CD14-positive monocyte (primary cell): Measurements from ENCODE around the gene CPA2. TPM values are rescaled to one million over a fixed set of nuclear protein-coding genes. Genes with fewer than 3 reads are reported as not detected.

Source experiments
- DNase-seq, 3 donors: peaks; one replicate each; pipeline ENCODE4 v3.0.0-alpha.2; 2011 to 2022
- H2AFZ ChIP-seq: 2 replicates; pipeline ENCODE4 v1.6.0; 2012; ENCODE audit warnings: mild to moderate bottlenecking, low read depth, low read length, inconsistent platforms; ENCODE audit not compliant: insufficient read depth, poor library complexity, severe bottlenecking
- H3K27ac ChIP-seq, 2 donors: 1 replicate in 1 of 2; 2 replicates in 1 of 2; pipeline ENCODE4 v1.5.1; 2012 to 2013; ENCODE audit warnings: low read length in 2 of 2, control low read depth in 1 of 2, inconsistent platforms in 1 of 2, low read depth in 1 of 2, mild to moderate bottlenecking in 1 of 2
- H3K27me3 ChIP-seq, 2 donors: one replicate each; pipeline versions ENCODE4 v1.6.0 to v1.6.1; 2011 to 2013; ENCODE audit warnings: low read length in 2 of 2; ENCODE audit not compliant: control insufficient read depth in 2 of 2, insufficient read depth in 2 of 2
- H3K36me3 ChIP-seq, 2 donors: replicated peaks in 1 of 2; 1 replicate in 1 of 2; 2 replicates in 1 of 2; pipeline versions ENCODE4 v1.5.1 to v1.6.1; 2012 to 2013; ENCODE audit warnings: low read length in 2 of 2, control low read depth in 1 of 2, inconsistent platforms in 1 of 2, mild to moderate bottlenecking in 1 of 2; ENCODE audit not compliant: insufficient read depth in 2 of 2, control insufficient read depth in 1 of 2
- H3K4me1 ChIP-seq, 2 donors: 1 replicate in 1 of 2; 2 replicates in 1 of 2; pipeline versions ENCODE4 v1.5.1 to v1.6.1; 2012 to 2013; ENCODE audit warnings: low read length in 2 of 2, control low read depth in 1 of 2, inconsistent platforms in 1 of 2, mild to moderate bottlenecking in 1 of 2, moderate library complexity in 1 of 2; ENCODE audit not compliant: insufficient read depth in 2 of 2, control insufficient read depth in 1 of 2
- H3K4me2 ChIP-seq: replicated peaks from 2 replicates; pipeline ENCODE3; 2012; ENCODE audit warnings: low read length, moderate library complexity, mild to moderate bottlenecking; ENCODE audit not compliant: poor library complexity, severe bottlenecking; ENCODE audit errors: extremely low read depth
- H3K4me3 ChIP-seq, 3 experiments: fragments of 200-600 bp in 1 of 3; sonication (generic) in 1 of 3; replicated peaks in 1 of 3; 1 replicate in 2 of 3; 2 replicates in 1 of 3; pipeline ENCODE4 v1.5.1; 2011 to 2013; ENCODE audit warnings: low read length in 3 of 3, mild to moderate bottlenecking in 3 of 3, control low read depth in 2 of 3, low read depth in 2 of 3, inconsistent platforms in 1 of 3, moderate library complexity in 1 of 3
- H3K79me2 ChIP-seq: 2 replicates; pipeline ENCODE4 v1.6.0; 2012; ENCODE audit warnings: mild to moderate bottlenecking, control low read depth, inconsistent platforms, low read length, moderate library complexity; ENCODE audit not compliant: insufficient read depth
- H3K9ac ChIP-seq: 2 replicates; pipeline ENCODE4 v1.6.0; 2017; ENCODE audit warnings: low read length, mild to moderate bottlenecking; ENCODE audit not compliant: insufficient read depth, poor library complexity, severe bottlenecking
- H3K9me3 ChIP-seq, 2 donors: replicated peaks in 1 of 2; 1 replicate in 1 of 2; 2 replicates in 1 of 2; pipeline versions ENCODE4 v1.5.1 to v1.6.1; 2012 to 2013; ENCODE audit warnings: low read length in 2 of 2, control low read depth in 1 of 2; ENCODE audit not compliant: control insufficient read depth in 1 of 2, insufficient read depth in 1 of 2
- H4K20me1 ChIP-seq: 2 replicates; pipeline ENCODE4 v1.6.0; 2012; ENCODE audit warnings: mild to moderate bottlenecking, low read length, control low read depth, moderate library complexity; ENCODE audit not compliant: insufficient read depth
- H3K27ac Mint-ChIP-seq, 7 donors: one replicate each; pipeline ENCODE4 v1.8.0; 2020; ENCODE audit warnings: mild to moderate bottlenecking in 7 of 7, mixed read lengths in 7 of 7, moderate library complexity in 6 of 7, inconsistent platforms in 2 of 7
- H3K27me3 Mint-ChIP-seq, 3 donors: one replicate each; pipeline ENCODE4 v1.8.0; 2021 to 2022; ENCODE audit warnings: low read depth in 3 of 3, mild to moderate bottlenecking in 3 of 3, mixed read lengths in 3 of 3, moderate library complexity in 3 of 3, inconsistent platforms in 1 of 3
- H3K36me3 Mint-ChIP-seq, 2 donors: one replicate each; pipeline ENCODE4 v1.8.0; 2020; ENCODE audit warnings: mixed read lengths in 2 of 2, inconsistent platforms in 1 of 2, mild to moderate bottlenecking in 1 of 2
- H3K4me1 Mint-ChIP-seq: one replicate; pipeline ENCODE4 v1.8.0; 2020; ENCODE audit warnings: mild to moderate bottlenecking, mixed read lengths
- H3K4me3 Mint-ChIP-seq, 2 donors: one replicate each; pipeline ENCODE4 v1.8.0; 2020; ENCODE audit warnings: mild to moderate bottlenecking in 2 of 2, mixed read lengths in 2 of 2, moderate library complexity in 1 of 2
- H3K9me3 Mint-ChIP-seq, 7 donors: one replicate each; pipeline ENCODE4 v1.8.0; 2020 to 2022; ENCODE audit warnings: mixed read lengths in 7 of 7, mild to moderate bottlenecking in 6 of 7, moderate library complexity in 6 of 7, inconsistent platforms in 2 of 7
- CTCF ChIP-seq: fragments of 200-600 bp; IDR thresholded peaks from one replicate; pipeline ENCODE4 v1.8.0; 2022; ENCODE audit warnings: antibody characterized with exemption, mild to moderate bottlenecking
- WGBS: methylation state at CpG from one replicate; pipeline ENCODE4 v1.1.5; 2013; ENCODE audit warnings: missing lambda C conversion rate; ENCODE audit not compliant: insufficient coverage; 5-methylcytosine and 5-hydroxymethylcytosine counted together
- intact Hi-C, 2 donors: fragments of 100-400 bp; cut with micrococcal nuclease; formaldehyde crosslinking; loops; one replicate each; pipeline versions ENCODE4 v1.15.0 to v1.15.1; 2023
- polyA plus RNA-seq, 3 donors: library from polyadenylated mRNA; depleted of rRNA in 1 of 3; unstranded in 2 of 3; stranded (reverse) in 1 of 3; fragments of 300-500 nt in 2 of 3; fragments of >200 nt in 1 of 3; fragmentation: Illumina TruSeq in 2 of 3; gene quantifications; 1 replicate in 2 of 3; 2 replicates in 1 of 3; pipeline ENCODE4 v1.2.3, GENCODE V29; 2012 to 2021

The CPA2 gene
- polyA plus RNA-seq, 3 donors: not detected

GRCh38 chr7:130276796-130277762 is 10.4 kb downstream of the CPA2 start:
- Histone ChIP-seq H3K4me1 (peaks cover 9 to 16% of the 10 kb centered on the region in 2 donors), H3K9ac (no peak overlapping the region), H2AFZ (no peak overlapping the region), H3K4me3 (no peak overlapping the region), H3K4me2 (no peak overlapping the region), H3K36me3 (no peaks in the 10 kb centered on the region), H3K27ac (no peak overlapping the region), H3K9me3 (no peaks in the 10 kb centered on the region), H4K20me1 (no peaks in the 10 kb centered on the region), H3K27me3 (peaks cover 0 to 5% of the 10 kb centered on the region in 2 donors), H3K79me2 (no peaks in the 10 kb centered on the region)
- 100% methylated on average over 2 of the region's 10 CpGs for WGBS
- Mint-ChIP-seq H3K36me3 (no peaks in the 10 kb centered on the region), H3K9me3 (peaks cover 0 to 4% (median 0%) of the 10 kb centered on the region in 7 donors), H3K27me3 (peaks cover 6 to 14% (median 13%) of the 10 kb centered on the region in 3 donors), H3K4me3 (no peak overlapping the region), H3K4me1 (peaks cover 13% of the 10 kb centered on the region), H3K27ac (no peak overlapping the region)
- intact Hi-C loops: no loop called here
- no peak for DNase-seq
- no peak for TF ChIP-seq CTCF

GRCh38 chr7:130277763-130278643 is 11.3 kb downstream of the CPA2 start:
- 100% methylated on average over 6 of the region's 15 CpGs for WGBS
- Mint-ChIP-seq H3K36me3 (no peaks in the 10 kb centered on the region), H3K4me3 (no peak overlapping the region), H3K9me3 (peaks cover 0 to 4% (median 0%) of the 10 kb centered on the region in 7 donors), H3K27me3 (peaks cover 6 to 11% (median 10%) of the 10 kb centered on the region in 3 donors), H3K4me1 (peaks cover 12% of the 10 kb centered on the region), H3K27ac (no peak overlapping the region)
- H2AFZ ChIP-seq: no peak overlapping the region
- H3K4me2 ChIP-seq: no peak overlapping the region
- H3K79me2 ChIP-seq: no peaks in the 10 kb centered on the region
- no peaks in the 10 kb centered on the region for H4K20me1 ChIP-seq
- no peak for TF ChIP-seq CTCF
- H3K4me1 ChIP-seq: peaks cover 8 to 13% of the 10 kb centered on the region in 2 donors
- intact Hi-C loops: no loop called here
- no peaks in the 10 kb centered on the region for H3K9me3 ChIP-seq
- peaks cover 0 to 5% of the 10 kb centered on the region in 2 donors for H3K27me3 ChIP-seq
- no peak overlapping the region for H3K27ac ChIP-seq
- H3K36me3 ChIP-seq: no peaks in the 10 kb centered on the region
- H3K4me3 ChIP-seq: no peak overlapping the region
- no peak overlapping the region for H3K9ac ChIP-seq
- no peak for DNase-seq
